ENCODE results near the gene ACSM2A.
"Not testable (repeated sequence)": the region's sequence is repeated elsewhere in the genome, so short reads cannot be mapped to it uniquely, and the experiment has no call there.

DNA sequence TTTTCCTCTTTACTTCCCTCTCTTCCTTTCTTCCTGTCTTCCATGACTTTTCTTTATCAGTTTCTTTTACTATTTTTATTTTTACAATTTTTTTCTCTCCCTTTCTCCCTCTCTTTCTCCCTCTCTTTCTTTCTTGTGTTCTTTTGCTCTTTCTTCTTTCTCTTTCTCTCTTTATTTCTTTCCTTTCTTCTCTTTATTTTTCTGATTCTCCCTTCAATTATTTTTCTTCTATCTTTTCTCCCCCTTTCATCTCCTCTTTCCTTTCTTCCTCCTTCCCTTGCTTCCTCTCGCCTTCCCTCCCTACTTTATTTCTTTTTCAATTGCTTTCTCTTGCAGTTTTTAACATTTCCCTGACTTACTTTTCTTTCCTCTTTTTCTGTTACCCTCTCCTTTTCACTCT, 85.3 kb downstream of the ACSM2A start:
- TF ChIP-seq POLR2A (IDR thresholded peaks at IDR 0.05); POLR2AphosphoS5 (IDR thresholded peaks at IDR 0.05; ENCODE audit: insufficient read depth in 1 of 2, low read depth in 1 of 2): not testable (repeated sequence)
